ENCODE data around the gene HLA-DPA1. TPM values are rescaled to one million over a fixed set of nuclear protein-coding genes. Genes with fewer than 3 reads are reported as not detected.
A peak's percentile ranks its signal among the peaks of the same experiment; 100 is the strongest.

Gene HLA-DPA1
- total RNA-seq, 6 experiments from 2014 or later: 0.94 to 3.8 (median 1.9) TPM

- Mint-ChIP-seq H3K27me3 (ENCODE audit: insufficient read depth) (peaks cover 36% of the 10 kb centered on the region), H3K4me3 (no peak overlapping the region), H3K9me3 (peaks cover 4% of the 10 kb centered on the region; the same call in 1 of the 2 replicates), H3K4me1 (ENCODE audit: low read depth) (no peaks in the 10 kb centered on the region), H3K27ac (no peak overlapping the region), H3K36me3 (ENCODE audit: low read depth) (no peaks in the 10 kb centered on the region)
- no peak for DNase-seq
- peak; percentile 41 for TF ChIP-seq CTCF (IDR thresholded peaks at IDR 0.05)
These were observed 24.0 kb downstream of the HLA-DPA1 start for GRCh38 chr6:33049323-33050013.

- Mint-ChIP-seq H3K27ac (no peak overlapping the region), H3K4me1 (ENCODE audit: low read depth) (no peaks in the 10 kb centered on the region), H3K4me3 (no peak overlapping the region), H3K36me3 (ENCODE audit: low read depth) (no peaks in the 10 kb centered on the region), H3K27me3 (ENCODE audit: insufficient read depth) (peaks cover 6% of the 10 kb centered on the region), H3K9me3 (no peaks in the 10 kb centered on the region)
- TF ChIP-seq CTCF (IDR thresholded peaks at IDR 0.05): no peak
- DNase-seq: no peak
These were observed 33.3 kb downstream of the HLA-DPA1 start for GRCh38 chr6:33040157-33040556.

- Mint-ChIP-seq H3K4me3 (no peak overlapping the region), H3K36me3 (ENCODE audit: low read depth) (no peaks in the 10 kb centered on the region), H3K9me3 (no peaks in the 10 kb centered on the region), H3K4me1 (ENCODE audit: low read depth) (no peaks in the 10 kb centered on the region), H3K27ac (no peak overlapping the region), H3K27me3 (ENCODE audit: insufficient read depth) (peaks cover 29% of the 10 kb centered on the region)
- TF ChIP-seq CTCF (IDR thresholded peaks at IDR 0.05): no peak
- DNase-seq: no peak
These were observed 36.9 kb downstream of the HLA-DPA1 start for GRCh38 chr6:33036535-33036934.

- Mint-ChIP-seq H3K9me3 (no peaks in the 10 kb centered on the region), H3K36me3 (ENCODE audit: low read depth) (no peaks in the 10 kb centered on the region), H3K4me1 (ENCODE audit: low read depth) (no peaks in the 10 kb centered on the region), H3K4me3 (no peak overlapping the region), H3K27me3 (ENCODE audit: insufficient read depth) (peaks cover 31% of the 10 kb centered on the region), H3K27ac (no peak overlapping the region)
- DNase-seq: no peak
- no peak for TF ChIP-seq CTCF (IDR thresholded peaks at IDR 0.05)
These were observed 38.9 kb downstream of the HLA-DPA1 start for GRCh38 chr6:33034554-33034953.

- no peak overlapping the region for H3K4me3 Mint-ChIP-seq
- H3K9me3 Mint-ChIP-seq: no peaks in the 10 kb centered on the region
- no peak for DNase-seq
- H3K27ac Mint-ChIP-seq: no peak overlapping the region
- peaks cover 33% of the 10 kb centered on the region for H3K27me3 Mint-ChIP-seq (ENCODE audit: insufficient read depth)
- no peak for TF ChIP-seq CTCF (IDR thresholded peaks at IDR 0.05)
- H3K36me3 Mint-ChIP-seq (ENCODE audit: low read depth): no peaks in the 10 kb centered on the region
- no peaks in the 10 kb centered on the region for H3K4me1 Mint-ChIP-seq (ENCODE audit: low read depth)
These were observed 43.2 kb downstream of the HLA-DPA1 start for GRCh38 chr6:33030245-33030644.

Measured in HFFc6 (cell line).